Mucosa of rectum (tissue), 2 donors: ENCODE results near the gene TNS1.

Source experiments
- H3K27ac ChIP-seq, 2 donors: one replicate each; pipeline ENCODE4 v1.7.0; 2013; ENCODE audit warnings: inconsistent platforms in 2 of 2, low read depth in 2 of 2, low read length in 2 of 2
- H3K27me3 ChIP-seq, 2 donors: one replicate each; pipeline ENCODE4 v1.7.0; 2013; ENCODE audit warnings: low read length in 2 of 2; ENCODE audit not compliant: control insufficient read depth in 2 of 2, insufficient read depth in 2 of 2
- H3K36me3 ChIP-seq, 2 donors: one replicate each; pipeline ENCODE4 v1.7.0; 2013; ENCODE audit warnings: low read length in 2 of 2; ENCODE audit not compliant: control insufficient read depth in 2 of 2, insufficient read depth in 2 of 2
- H3K4me1 ChIP-seq, 2 donors: one replicate each; pipeline ENCODE4 v1.7.0; 2013; ENCODE audit warnings: low read length in 2 of 2, mild to moderate bottlenecking in 1 of 2; ENCODE audit not compliant: control insufficient read depth in 2 of 2, insufficient read depth in 2 of 2
- H3K4me3 ChIP-seq, 2 donors: one replicate each; pipeline ENCODE4 v1.7.0; 2013; ENCODE audit warnings: low read length in 2 of 2
- H3K9ac ChIP-seq, 2 donors: one replicate each; pipeline ENCODE4 v1.7.0; 2013; ENCODE audit warnings: low read length in 2 of 2, low read depth in 1 of 2, mild to moderate bottlenecking in 1 of 2
- H3K9me3 ChIP-seq, 2 donors: one replicate each; pipeline ENCODE4 v1.7.0; 2013; ENCODE audit warnings: low read length in 2 of 2; ENCODE audit not compliant: control insufficient read depth in 2 of 2
- donor health status: healthy.
- donor health status: Normal muscosa, but diverticular disease.

TNS1 gene

DNA sequence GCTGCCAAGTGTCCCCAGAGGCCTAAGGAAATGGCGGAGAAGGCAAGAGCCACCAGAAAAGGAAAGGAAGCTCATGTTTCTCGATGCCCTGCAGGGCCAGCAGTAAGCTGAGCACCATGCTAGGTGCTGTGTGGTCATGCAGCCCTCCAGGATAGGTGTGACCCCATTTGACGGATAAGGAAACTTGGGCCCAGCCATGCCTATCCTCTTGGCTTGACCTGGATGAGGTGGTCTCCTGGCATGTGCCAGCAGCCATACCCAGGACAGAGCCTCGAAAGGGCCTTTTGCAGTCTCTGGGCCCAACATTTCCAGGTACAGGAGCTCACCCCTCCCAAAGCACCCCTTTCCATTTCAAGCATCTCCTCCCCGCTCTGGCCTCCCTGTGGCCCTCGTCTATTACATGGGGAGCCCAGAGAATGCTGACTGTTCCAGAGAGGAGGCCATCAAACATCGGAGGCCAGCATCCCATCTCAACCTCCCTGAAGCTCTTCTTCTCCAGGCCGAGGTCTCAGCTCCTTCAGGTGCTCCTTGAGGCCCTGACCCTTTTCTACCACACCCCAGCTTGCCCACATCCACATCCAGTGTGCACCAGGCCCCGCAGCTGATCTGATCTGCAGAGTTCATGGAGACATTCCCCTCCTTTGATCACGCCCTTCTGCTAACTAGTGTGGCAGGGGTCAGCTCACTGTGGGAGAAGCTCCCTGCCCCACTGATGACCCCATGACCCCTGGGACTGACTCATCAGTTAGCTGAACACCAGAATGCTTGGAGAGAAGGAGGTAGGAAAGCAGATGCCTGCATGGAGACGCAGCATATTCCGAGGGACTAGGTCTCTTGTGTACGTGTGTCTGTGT is 208.4 kb downstream of the TNS1 start:
- H3K36me3 ChIP-seq, result no peaks in the 10 kb centered on the region
- H3K9ac ChIP-seq, result no peak overlapping the region
- H3K9me3 ChIP-seq, result no peaks in the 10 kb centered on the region
- H3K27me3 ChIP-seq, result no peaks in the 10 kb centered on the region
- no peak overlapping the region for H3K27ac ChIP-seq
- no peak overlapping the region for H3K4me3 ChIP-seq
- H3K4me1 ChIP-seq, result no peaks in the 10 kb centered on the region

DNA sequence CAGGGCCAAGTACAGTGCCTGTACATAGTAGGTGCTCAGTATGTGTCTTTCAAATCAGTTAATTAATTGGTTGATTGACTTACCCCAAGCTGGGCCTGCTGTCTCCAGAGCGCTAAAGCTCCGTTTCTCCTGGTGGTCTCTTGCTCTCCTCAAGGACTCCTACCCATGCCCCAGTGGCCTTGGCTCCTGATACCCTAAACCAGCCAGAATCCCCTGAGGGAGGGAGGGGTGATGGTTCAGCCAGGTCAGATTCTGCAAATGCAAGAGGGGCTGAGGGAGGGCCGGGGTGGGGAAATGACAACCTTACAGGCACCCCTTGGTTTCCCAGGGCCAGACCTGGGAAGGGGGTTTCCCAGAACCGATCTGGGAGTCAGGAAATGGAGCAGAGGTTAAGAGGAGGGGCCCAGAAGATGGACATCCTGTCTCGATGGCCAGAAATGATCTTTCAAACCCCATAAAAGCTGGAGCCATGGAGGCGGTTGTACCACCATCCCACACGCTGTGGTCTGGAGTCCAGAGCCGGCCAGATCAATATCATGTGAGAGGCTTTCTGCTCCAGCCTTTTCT is 209.1 kb downstream of the TNS1 start:
- H3K9ac ChIP-seq, result no peak overlapping the region
- H3K27ac ChIP-seq, result no peak overlapping the region
- H3K4me3 ChIP-seq, result no peak overlapping the region
- no peaks in the 10 kb centered on the region for H3K4me1 ChIP-seq
- H3K27me3 ChIP-seq, result no peaks in the 10 kb centered on the region
- no peaks in the 10 kb centered on the region for H3K36me3 ChIP-seq
- H3K9me3 ChIP-seq, result no peaks in the 10 kb centered on the region

DNA sequence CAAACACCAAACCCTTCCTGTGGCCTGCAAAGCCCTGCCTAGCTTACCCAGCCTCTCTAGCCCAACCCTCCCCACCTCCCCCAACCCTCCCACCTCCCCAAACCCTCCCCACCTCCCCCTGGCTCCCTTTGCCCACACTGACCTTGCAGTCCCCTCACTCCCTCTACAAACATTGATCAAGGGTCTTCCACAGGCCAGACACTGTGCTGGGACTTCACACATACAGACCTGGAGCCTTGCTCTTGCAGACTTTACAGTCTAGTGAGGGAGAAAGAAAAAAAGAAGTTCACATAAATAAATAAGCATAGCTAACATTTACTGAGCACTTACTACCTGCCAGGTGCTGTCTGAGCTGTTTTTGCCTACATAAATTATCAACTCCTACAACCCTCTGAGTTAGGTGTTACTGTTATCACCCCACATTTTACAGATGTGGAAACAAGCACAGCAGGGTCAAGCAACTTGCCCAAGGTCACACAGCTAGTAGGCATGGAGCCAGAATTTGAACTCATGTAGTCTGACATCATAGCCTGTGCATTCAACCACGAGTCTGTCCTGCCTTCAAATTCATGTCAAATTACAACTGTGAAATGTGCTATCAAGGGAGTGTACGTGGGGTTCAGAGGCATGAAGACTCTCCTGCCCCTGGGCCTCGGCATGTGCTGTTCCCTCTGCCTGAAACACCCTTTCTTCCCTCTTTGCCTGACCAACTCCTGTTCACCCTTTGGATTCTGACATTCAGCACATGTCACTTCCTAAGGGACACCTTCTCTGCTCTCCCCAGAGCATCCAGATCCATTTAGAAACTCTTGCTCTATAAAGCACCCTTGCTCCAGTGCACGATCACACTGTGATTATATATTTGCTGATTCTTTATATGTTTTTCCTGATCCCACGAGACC is 209.9 kb downstream of the TNS1 start:
- Histone ChIP-seq H3K27ac (no peak overlapping the region), H3K27me3 (no peaks in the 10 kb centered on the region), H3K4me3 (no peak overlapping the region), H3K9me3 (no peaks in the 10 kb centered on the region), H3K4me1 (no peaks in the 10 kb centered on the region), H3K9ac (no peak overlapping the region), H3K36me3 (no peaks in the 10 kb centered on the region)

DNA sequence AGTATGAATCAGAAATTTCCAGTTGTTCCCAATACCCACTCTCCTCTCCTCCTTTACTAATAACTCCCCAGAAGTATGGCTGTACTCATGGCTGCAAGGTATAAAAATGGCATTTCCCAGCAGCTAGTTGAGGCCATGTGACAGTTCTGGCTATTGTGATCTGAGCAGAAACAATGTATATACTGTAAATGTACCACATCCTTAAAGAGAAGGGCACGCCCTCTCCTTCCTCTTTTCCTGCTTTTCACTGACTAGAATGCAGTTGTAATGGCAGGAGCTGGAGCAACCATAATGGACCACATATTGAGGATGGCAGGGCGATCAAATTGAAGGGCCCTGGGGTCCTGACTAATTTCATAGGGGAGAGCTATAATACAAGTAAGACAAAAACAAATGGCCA is 211.2 kb downstream of the TNS1 start:
- Histone ChIP-seq H3K9me3 (no peaks in the 10 kb centered on the region), H3K27ac (no peak overlapping the region), H3K4me3 (no peak overlapping the region), H3K4me1 (no peaks in the 10 kb centered on the region), H3K27me3 (no peaks in the 10 kb centered on the region), H3K36me3 (no peaks in the 10 kb centered on the region), H3K9ac (peak overlapping the region in 1 of 2 donors; percentile 2)

DNA sequence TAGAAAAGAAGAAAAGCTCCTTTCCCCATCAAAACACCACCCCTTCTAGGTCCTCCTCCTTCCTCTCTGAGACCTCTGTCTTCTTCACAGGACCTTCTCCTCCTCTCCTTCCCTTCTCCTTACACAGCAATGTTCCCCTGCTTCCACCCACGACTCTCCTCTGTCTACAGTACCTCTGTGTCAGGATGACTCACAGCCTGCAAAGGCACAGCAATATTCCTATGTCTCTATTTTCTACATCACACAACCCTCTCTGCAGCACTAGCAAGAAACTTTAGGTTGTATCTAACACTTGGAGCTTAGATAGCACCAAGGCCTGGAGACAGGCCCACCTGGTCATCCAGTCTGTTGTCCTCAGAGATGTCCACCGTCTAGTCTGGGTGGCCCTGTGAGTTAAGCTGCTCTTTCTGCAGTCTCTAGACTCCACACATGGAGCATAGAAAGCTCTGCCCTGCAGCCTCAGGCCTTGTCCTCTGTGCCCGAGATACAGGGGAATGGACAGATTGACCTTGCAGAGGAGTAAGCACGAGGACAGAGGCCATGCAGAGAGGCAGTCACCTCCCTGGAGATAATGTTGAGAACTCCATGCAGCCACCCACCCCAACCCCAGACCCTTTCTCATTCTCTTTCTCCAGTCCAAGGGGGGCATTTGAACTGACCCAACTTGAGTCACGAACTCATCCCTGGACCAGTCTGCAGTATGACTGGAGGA is 212.0 kb downstream of the TNS1 start:
- H3K9ac ChIP-seq, result no peak overlapping the region
- H3K27me3 ChIP-seq, result no peaks in the 10 kb centered on the region
- no peak overlapping the region for H3K27ac ChIP-seq
- H3K4me1 ChIP-seq, result no peaks in the 10 kb centered on the region
- no peaks in the 10 kb centered on the region for H3K9me3 ChIP-seq
- no peak overlapping the region for H3K4me3 ChIP-seq
- H3K36me3 ChIP-seq, result no peaks in the 10 kb centered on the region

DNA sequence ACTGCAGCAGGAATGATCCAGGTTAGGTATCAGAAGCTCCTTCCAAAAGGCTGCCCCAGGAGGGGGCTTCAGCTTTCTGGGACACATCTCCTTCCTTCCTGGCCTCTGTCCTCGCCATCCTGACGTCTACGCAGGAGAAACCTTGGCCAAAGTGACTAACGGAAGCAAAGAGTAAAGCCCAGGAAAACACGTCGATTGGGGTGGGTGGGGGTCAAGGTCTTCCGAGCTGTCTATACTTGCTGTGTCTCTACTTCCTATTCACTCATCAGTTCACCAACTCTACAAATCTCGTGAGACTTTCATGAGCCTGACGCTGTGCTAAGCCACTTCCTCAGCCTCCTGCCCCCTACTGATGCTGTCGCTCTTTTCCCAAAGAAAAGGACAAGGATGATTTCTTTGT is 212.6 kb downstream of the TNS1 start:
- Histone ChIP-seq H3K4me1 (no peaks in the 10 kb centered on the region), H3K36me3 (no peaks in the 10 kb centered on the region), H3K27ac (no peak overlapping the region), H3K9me3 (no peaks in the 10 kb centered on the region), H3K4me3 (peak overlapping the region; percentile 24 to 54), H3K9ac (no peak overlapping the region), H3K27me3 (no peaks in the 10 kb centered on the region)

DNA sequence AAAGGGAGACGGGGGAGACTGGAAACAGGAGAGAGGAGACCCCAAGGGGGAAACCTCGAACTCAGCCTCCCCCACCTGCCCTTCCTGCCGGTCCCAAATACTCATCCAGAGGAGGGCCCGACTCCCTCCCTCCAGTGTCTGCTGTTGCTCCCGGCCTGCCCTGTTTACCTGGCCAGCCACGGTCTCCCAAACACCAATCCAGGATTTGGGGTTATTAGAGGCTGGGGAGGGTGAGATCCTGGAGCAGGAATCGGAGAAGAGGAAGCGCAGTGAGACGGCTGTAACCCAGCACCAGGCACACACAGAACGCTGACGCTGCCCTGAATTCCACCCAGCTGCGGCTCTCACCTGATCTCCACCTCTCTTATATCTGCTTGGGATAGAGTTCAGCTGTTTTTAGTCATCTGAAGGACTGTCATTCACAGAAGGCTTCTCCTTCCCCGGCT is 213.0 kb downstream of the TNS1 start:
- Histone ChIP-seq H3K4me1 (no peaks in the 10 kb centered on the region), H3K9me3 (no peaks in the 10 kb centered on the region), H3K36me3 (no peaks in the 10 kb centered on the region), H3K4me3 (peak overlapping the region; percentile 24 to 54), H3K9ac (peak overlapping the region in 1 of 2 donors; percentile 6), H3K27me3 (no peaks in the 10 kb centered on the region), H3K27ac (no peak overlapping the region)

DNA sequence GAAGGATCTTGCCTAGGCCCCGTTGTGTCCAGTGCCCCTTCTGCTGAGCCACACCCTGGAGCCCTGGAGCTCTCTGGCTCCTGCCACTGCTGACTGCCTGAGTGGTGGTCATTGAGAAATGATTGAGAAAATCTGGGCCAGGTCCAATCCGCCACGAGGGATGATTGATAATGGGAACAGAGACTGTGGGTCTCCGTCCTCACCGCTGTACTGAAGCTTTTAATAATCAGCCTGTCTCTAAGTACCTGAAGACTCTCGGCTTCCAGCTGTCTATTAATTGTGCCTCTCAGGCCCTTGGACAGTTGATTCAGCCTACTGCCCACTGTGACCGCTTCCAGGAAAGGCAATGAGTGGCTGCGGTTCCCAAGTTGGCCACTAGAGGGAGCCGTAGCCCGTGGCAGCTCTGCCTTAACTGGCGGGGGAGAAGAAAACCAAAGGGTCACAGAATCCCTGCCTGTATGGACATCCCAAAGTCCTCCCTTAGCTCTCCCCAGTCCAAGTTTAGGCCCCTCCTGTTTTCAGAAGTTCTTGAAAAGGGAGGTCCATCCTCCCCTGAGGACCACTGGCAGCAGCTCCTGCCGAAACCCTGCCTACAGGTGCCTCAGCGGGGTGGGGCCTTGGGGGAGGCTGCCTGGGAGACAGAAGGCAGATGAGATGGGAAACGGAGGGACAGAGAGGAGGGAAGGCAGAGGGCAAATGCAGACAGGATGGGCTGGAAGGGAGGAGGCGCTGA is 213.6 kb downstream of the TNS1 start:
- H3K9me3 ChIP-seq, result no peaks in the 10 kb centered on the region
- peak overlapping the region in 1 of 2 donors; percentile 6 for H3K9ac ChIP-seq
- H3K27ac ChIP-seq, result no peak overlapping the region
- H3K27me3 ChIP-seq, result no peaks in the 10 kb centered on the region
- H3K4me3 ChIP-seq, result peak overlapping the region; percentile 2 to 53
- H3K4me1 ChIP-seq, result no peaks in the 10 kb centered on the region
- H3K36me3 ChIP-seq, result no peaks in the 10 kb centered on the region

DNA sequence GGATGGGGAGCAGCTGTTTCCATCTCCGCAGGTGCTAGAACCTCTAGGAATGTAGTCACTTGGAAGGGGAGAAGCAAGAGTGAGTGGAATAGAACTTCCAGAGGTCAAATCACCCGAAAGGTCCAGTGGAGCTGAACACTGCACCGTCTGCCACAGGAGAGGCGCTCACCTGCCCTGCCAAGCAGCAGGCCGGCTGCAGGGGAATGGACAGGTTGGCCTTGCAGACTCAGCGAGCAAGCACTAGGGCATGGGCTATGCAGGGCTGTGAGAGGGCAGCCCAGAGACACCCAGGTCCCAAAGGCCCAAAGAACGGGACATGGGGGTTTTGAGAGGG is 214.2 kb downstream of the TNS1 start:
- H3K27me3 ChIP-seq, result no peaks in the 10 kb centered on the region
- no peak overlapping the region for H3K27ac ChIP-seq
- H3K36me3 ChIP-seq, result no peaks in the 10 kb centered on the region
- H3K4me1 ChIP-seq, result no peaks in the 10 kb centered on the region
- no peaks in the 10 kb centered on the region for H3K9me3 ChIP-seq
- no peak overlapping the region for H3K9ac ChIP-seq
- no peak overlapping the region for H3K4me3 ChIP-seq
